ENCODE measurements around the gene TFR2. TPM values are rescaled to one million over a fixed set of nuclear protein-coding genes. Genes with fewer than 3 reads are reported as not detected.

The TFR2 gene
- total RNA-seq, 1 donor from 2014 or later, result 0.50 TPM

GRCh38 chr7:100675581-100676350 lies 34.4 kb upstream of the TFR2 start:
- H3K4me2 ChIP-seq (ENCODE audit: low read length), result peak overlapping the region; percentile 85
- peaks cover 47% of the 10 kb centered on the region for H3K79me2 ChIP-seq (ENCODE audit: insufficient read depth, low read length)
- H3K4me3 ChIP-seq (ENCODE audit: insufficient read depth, low read depth, low read length), result peak overlapping the region; percentile 83
- no peaks in the 10 kb centered on the region for H3K27me3 ChIP-seq (ENCODE audit: insufficient read depth, low read length)
- no peak for TF ChIP-seq CTCF (IDR thresholded peaks at IDR 0.05; ENCODE audit: insufficient read depth, low read depth, low read length)
- TF ChIP-seq EZH2 (IDR thresholded peaks at IDR 0.05; ENCODE audit: insufficient read depth, low read length), result no peak
- H3K27ac ChIP-seq (ENCODE audit: low read depth, low read length), result peak overlapping the region; percentile 50
- peak overlapping the region; percentile 92 for H3K9ac ChIP-seq (ENCODE audit: low read length)
- H3K9me3 ChIP-seq (ENCODE audit: insufficient read depth, low read depth, low read length), result no peaks in the 10 kb centered on the region
- peaks cover 4% of the 10 kb centered on the region for H3K4me1 Mint-ChIP-seq (ENCODE audit: low read depth, unreplicated experiment)
- H3K27me3 Mint-ChIP-seq (ENCODE audit: low read depth, unreplicated experiment), result peaks cover 6% of the 10 kb centered on the region
- DNase-seq (ENCODE audit: low read depth) (peak; percentile 51), FAIRE-seq (no peak)
- H3K4me1 ChIP-seq (ENCODE audit: insufficient read depth, low read length), result peaks cover 5% of the 10 kb centered on the region
- H3K36me3 ChIP-seq (ENCODE audit: insufficient read depth, low read length), result no peaks in the 10 kb centered on the region
- H3K4me3 Mint-ChIP-seq (ENCODE audit: unreplicated experiment), result peak overlapping the region; percentile 85
- H3K27ac Mint-ChIP-seq (ENCODE audit: unreplicated experiment), result no peak overlapping the region
- H4K20me1 ChIP-seq (ENCODE audit: insufficient read depth, low read length), result peaks cover 49% of the 10 kb centered on the region
- peaks cover 7% of the 10 kb centered on the region for H3K36me3 Mint-ChIP-seq (ENCODE audit: low read depth, unreplicated experiment)
- no peak overlapping the region for H2AFZ ChIP-seq (ENCODE audit: low read depth, low read length)
- no peaks in the 10 kb centered on the region for H3K9me3 Mint-ChIP-seq (ENCODE audit: unreplicated experiment)

- no peaks in the 10 kb centered on the region for H3K36me3 ChIP-seq (ENCODE audit: insufficient read depth, low read length)
- FAIRE-seq, result no peak
- H3K9ac ChIP-seq (ENCODE audit: low read length), result peak overlapping the region; percentile 92
Measured at GRCh38 chr7:100675105-100675451, 33.7 kb upstream of the TFR2 start.

More at GRCh38 chr7:100675105-100675451, 33.7 kb upstream of the TFR2 start:
- peak overlapping the region; percentile 83 for H3K4me3 ChIP-seq (ENCODE audit: insufficient read depth, low read depth, low read length)
- peak overlapping the region; percentile 90 for H3K4me3 Mint-ChIP-seq (ENCODE audit: unreplicated experiment)
- peak overlapping the region; percentile 19 for H3K27ac ChIP-seq (ENCODE audit: low read depth, low read length)
- H3K4me1 Mint-ChIP-seq (ENCODE audit: low read depth, unreplicated experiment), result peaks cover 4% of the 10 kb centered on the region
- no peak overlapping the region for H3K27ac Mint-ChIP-seq (ENCODE audit: unreplicated experiment)
- H3K27me3 ChIP-seq (ENCODE audit: insufficient read depth, low read length), result no peaks in the 10 kb centered on the region
- peaks cover 6% of the 10 kb centered on the region for H3K27me3 Mint-ChIP-seq (ENCODE audit: low read depth, unreplicated experiment)
- peaks cover 5% of the 10 kb centered on the region for H3K4me1 ChIP-seq (ENCODE audit: insufficient read depth, low read length)
- DNase-seq (ENCODE audit: low read depth), result no peak
- H3K9me3 ChIP-seq (ENCODE audit: insufficient read depth, low read depth, low read length), result no peaks in the 10 kb centered on the region
- H3K4me2 ChIP-seq (ENCODE audit: low read length), result peak overlapping the region; percentile 85
- H4K20me1 ChIP-seq (ENCODE audit: insufficient read depth, low read length), result peaks cover 42% of the 10 kb centered on the region
- H3K36me3 Mint-ChIP-seq (ENCODE audit: low read depth, unreplicated experiment), result peaks cover 7% of the 10 kb centered on the region
- no peaks in the 10 kb centered on the region for H3K9me3 Mint-ChIP-seq (ENCODE audit: unreplicated experiment)
- TF ChIP-seq CTCF (IDR thresholded peaks at IDR 0.05; ENCODE audit: insufficient read depth, low read depth, low read length) (no peak), EZH2 (IDR thresholded peaks at IDR 0.05; ENCODE audit: insufficient read depth, low read length) (no peak)
- no peak overlapping the region for H2AFZ ChIP-seq (ENCODE audit: low read depth, low read length)
- H3K79me2 ChIP-seq (ENCODE audit: insufficient read depth, low read length), result peaks cover 47% of the 10 kb centered on the region
